Measurements from ENCODE around the gene MFNG.

Gene MFNG

DNA sequence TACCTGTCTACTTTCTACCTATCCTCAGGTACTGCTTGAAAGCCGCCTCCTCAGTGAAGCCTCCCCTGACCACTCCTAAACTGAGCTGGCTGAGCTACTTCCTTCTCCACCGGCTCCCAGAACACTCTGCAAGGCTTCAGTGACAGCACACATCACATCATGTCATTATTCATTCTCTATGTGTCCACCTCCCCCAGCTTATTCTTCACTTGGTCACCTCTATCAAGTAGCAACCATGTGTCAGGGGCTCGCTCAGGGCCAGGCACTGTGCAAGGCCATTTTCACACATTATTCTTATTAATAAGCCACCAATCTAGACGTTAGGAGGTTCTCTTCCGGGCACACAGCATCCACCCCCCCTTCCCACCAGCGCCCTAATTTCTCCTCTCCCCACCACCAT, 55.2 kb downstream of the MFNG start:
- no peak for DNase-seq (ENCODE audit: low spot score)
- TF ChIP-seq, protein P1, sequence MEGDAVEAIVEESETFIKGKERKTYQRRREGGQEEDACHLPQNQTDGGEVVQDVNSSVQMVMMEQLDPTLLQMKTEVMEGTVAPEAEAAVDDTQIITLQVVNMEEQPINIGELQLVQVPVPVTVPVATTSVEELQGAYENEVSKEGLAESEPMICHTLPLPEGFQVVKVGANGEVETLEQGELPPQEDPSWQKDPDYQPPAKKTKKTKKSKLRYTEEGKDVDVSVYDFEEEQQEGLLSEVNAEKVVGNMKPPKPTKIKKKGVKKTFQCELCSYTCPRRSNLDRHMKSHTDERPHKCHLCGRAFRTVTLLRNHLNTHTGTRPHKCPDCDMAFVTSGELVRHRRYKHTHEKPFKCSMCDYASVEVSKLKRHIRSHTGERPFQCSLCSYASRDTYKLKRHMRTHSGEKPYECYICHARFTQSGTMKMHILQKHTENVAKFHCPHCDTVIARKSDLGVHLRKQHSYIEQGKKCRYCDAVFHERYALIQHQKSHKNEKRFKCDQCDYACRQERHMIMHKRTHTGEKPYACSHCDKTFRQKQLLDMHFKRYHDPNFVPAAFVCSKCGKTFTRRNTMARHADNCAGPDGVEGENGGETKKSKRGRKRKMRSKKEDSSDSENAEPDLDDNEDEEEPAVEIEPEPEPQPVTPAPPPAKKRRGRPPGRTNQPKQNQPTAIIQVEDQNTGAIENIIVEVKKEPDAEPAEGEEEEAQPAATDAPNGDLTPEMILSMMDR (IDR thresholded peaks at IDR 0.05; ENCODE audit: extremely low read depth, missing control alignments), result no peak

DNA sequence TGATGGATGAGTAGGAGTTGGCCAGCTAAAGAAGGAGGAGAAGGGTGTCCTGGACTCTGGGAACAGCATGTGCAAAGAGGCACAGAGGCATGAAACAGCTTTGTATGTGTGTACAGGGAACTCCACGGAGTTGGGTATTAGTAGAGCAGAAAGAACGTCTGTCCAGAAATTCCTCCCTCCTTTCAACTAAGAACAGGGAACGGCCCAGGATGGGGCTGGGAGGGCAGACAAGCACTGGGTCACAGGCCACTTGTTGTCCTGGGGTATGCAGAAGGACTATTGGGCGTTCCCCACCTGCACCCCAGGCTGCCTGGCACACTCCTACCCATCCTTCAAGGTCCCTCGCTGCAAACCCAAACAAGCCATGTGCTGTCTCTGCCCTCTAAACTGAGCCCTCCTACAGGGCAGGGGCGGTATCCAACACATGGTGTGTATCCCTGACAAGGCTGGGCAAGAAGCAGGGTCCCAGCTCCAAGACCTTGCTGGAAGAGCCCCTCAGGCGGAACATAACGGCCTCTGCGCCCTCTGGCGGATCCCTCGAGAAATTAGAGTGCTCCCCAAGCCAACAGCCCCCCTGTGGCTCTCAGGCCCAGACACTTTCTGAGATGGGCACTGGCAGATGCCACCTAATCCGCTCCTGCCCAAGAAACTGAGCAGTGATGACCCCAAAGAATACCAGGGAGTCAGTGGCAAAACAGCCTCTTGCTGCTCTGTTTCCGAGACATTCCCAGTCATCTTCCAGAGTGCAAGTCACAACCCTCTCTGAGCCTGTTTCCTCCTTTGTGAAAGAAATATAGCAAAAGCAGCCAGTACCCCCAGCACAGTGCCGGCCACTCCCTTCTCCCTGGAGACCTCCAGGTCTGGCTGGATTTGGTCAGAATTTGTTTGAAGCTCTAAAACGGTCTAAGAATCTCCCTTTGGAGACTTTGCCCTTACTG, 57.3 kb downstream of the MFNG start:
- peak; percentile 88 for DNase-seq (ENCODE audit: low spot score)

DNA sequence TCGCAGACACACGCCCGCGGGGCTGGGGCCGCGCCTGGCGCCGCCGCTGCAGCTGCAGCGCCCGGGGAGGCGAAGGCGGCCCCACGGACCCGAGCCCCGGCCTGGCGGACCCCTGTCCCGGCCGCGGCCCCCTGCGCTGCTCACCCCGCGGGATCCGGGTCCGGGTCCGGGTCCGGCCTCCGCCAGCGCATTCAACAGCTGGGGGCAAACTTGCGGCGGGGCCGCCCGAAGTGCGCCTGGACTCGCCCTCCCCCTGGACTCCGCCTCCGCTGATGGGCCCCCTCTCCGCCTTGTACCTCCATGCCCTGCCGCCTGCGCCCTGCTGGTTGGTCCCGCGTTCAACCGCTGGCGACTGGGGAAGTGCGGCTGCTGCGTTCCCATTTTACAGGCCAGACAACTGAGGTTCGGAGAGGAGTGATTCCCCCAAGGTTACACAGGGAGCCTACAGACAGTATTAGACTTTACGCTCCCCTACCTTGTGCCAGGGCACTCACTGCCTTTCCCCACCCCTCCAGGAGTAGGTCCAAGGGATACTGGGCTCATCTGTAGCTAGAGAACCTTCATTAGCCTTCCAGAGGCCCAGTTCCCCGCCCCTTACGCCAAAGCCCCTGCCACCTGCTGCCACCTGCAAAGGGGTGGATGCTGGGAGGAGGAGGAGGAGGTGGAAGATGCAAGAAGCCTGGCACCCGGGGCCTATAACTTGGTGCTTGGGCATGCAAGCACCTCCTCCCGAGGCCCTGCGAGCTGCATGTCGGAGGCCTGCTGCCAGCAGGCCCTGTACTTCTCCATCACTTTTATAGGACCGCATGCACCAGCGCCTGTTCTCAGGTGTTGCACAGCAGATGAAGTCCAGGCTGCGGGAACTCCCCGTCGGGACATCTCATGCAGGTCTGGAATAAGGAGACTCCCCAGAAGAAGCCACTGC, 58.2 kb downstream of the MFNG start:
- TF ChIP-seq, protein P1 (IDR thresholded peaks at IDR 0.05; ENCODE audit: extremely low read depth, missing control alignments), result no peak
- no peak for DNase-seq (ENCODE audit: low spot score)

More for the DNA sequence above, 57.3 kb downstream of the MFNG start:
- TF ChIP-seq, protein P1 (IDR thresholded peaks at IDR 0.05; ENCODE audit: extremely low read depth, missing control alignments), result peak; percentile 30

DNA sequence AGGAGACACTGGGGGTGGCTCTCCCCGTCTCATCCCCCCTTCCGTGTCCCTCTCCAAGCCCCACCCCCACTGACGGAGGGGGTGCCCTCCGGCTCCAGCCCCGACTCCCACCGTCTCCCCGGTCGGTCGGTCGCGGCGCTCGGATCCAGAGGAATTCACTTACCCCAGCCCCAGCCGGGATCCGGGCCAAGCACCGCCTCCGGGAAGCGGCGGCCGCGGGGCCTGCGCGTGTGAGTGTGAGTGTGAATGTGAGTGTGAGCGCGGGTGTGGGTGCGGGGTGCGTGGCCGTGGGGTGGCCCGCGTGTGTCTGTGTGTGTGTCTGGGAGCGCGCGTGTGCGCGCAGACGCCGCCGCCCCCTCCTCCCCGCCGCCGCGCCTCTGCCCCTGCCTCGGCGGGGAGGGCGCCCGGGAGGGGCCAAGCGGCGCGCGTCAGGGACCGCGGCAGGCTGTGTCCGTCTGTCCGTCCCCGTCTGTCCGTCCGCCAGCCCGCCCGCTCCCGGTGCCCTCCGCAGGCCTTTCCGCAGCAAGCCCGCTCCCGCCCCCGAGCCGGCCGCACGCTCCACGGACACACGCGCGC, 59.0 kb downstream of the MFNG start, which contains the start of gene ELFN2:
TSS of gene ELFN2 (minus strand) at position 345 of the 576 bp plus-strand sequence. CDS start 51,945 bp downstream, outside the sequence.
- no peak for DNase-seq (ENCODE audit: low spot score)
- TF ChIP-seq, protein P1 (IDR thresholded peaks at IDR 0.05; ENCODE audit: extremely low read depth, missing control alignments), result no peak

DNA sequence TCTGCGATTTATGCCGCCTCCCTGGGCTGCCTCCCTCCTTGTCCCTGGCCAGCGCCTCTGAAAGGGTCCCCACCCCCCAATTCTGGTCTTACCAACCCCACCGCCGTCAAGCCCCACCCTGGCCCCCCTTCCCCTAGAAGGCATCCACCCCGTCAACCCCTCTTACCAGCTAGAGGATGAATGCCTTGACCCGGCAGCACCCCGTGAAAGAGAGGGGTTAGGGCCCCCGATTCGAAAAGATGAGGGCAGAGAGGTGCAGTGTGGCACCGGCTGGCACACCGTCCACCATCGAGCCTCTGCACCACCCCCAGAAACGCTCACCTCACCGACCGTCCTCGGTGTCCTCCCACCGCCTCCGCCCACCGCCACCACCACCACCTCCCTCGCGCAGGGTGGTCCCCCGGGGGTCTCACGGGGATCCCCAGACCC, 59.5 kb downstream of the MFNG start:
- no peak for DNase-seq (ENCODE audit: low spot score)

DNA sequence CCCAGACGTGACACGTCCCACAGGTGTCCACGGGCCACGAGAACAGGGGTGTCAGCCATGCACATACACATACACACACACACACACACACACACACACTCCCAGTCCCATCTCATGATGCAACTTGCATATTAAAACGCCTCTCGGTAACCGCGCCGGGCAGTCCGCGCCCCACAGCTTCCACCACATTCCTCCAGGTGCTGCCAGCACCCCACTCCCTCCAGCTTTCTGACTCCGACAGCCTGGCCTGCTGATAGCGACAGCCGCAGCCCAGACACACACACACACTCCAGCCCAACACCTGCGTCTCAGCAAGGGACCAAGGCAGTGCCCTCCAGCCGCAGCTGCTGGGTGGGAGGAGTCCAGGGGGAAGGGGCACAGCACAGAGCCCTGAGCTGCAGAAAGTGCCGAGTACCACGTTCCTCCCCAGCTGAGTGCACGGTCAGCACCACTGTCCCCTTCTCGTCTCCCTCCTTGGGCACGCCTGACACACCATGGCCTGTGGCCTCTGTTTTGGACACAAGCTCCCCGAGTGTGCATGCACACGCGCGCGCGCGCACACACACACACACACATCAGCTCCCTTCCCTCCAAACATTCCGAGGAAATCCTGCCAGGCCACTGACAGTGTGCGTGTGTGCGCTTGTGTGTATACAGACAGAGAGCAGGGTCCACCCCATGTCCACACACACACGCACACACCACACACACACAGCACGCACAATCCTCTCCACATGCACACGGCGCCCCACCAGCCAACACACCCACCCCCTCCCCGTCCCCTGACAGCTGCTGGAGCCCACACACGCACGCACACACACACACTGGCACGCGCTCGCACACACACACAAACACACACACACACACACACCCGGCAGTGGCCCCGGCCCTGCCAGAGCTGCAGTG, 60.1 kb downstream of the MFNG start:
- TF ChIP-seq, protein P1 (IDR thresholded peaks at IDR 0.05; ENCODE audit: extremely low read depth, missing control alignments), result no peak
- no peak for DNase-seq (ENCODE audit: low spot score)

More for the DNA sequence above, 59.5 kb downstream of the MFNG start:
- TF ChIP-seq, protein P1 (IDR thresholded peaks at IDR 0.05; ENCODE audit: extremely low read depth, missing control alignments), result no peak
